Ramos (cell line): Measurements from ENCODE around the gene NBEAL2.

Experiments
- in situ Hi-C: fragments of 300-500 bp; cut with MboI; formaldehyde crosslinking; loops from one replicate; pipeline ENCODE4 v1.14.3; 2022; ENCODE audit warnings: low sequenced_read_pairs; ENCODE audit not compliant: unreplicated experiment

NBEAL2 gene, protein sequence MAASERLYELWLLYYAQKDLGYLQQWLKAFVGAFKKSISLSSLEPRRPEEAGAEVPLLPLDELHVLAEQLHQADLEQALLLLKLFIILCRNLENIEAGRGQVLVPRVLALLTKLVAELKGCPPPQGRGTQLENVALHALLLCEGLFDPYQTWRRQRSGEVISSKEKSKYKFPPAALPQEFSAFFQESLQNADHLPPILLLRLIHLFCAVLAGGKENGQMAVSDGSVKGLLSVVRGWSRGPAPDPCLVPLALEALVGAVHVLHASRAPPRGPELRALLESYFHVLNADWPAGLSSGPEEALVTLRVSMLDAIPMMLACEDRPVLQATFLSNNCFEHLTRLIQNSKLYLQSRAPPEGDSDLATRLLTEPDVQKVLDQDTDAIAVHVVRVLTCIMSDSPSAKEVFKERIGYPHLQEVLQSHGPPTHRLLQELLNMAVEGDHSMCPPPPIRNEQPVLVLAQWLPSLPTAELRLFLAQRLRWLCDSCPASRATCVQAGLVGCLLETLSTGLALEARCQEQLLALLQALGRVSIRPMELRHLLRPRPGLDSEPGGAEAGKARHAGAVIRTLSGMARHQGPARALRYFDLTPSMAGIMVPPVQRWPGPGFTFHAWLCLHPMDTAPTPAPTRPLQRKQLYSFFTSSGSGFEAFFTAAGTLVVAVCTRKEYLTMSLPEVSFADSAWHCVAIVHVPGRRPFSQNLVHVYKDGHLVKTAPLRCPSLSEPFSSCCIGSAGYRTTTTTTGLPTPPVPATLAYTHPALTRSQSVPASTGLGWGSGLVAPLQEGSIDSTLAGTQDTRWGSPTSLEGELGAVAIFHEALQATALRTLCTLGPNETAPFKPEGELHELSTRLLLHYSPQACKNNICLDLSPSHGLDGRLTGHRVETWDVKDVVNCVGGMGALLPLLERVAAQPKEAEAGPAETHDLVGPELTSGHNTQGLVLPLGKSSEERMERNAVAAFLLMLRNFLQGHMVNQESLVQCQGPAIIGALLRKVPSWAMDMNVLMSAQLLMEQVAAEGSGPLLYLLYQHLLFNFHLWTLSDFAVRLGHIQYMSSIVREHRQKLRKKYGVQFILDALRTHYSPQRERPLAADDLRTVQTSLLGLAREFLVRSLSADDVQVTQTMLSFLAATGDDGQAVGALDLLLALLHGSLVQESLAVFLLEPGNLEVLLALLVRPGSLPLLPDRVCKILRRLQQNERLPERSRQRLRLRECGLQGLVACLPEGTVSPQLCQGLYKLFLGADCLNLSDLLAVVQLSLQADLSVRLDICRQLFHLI (N-terminal part only)

DNA sequence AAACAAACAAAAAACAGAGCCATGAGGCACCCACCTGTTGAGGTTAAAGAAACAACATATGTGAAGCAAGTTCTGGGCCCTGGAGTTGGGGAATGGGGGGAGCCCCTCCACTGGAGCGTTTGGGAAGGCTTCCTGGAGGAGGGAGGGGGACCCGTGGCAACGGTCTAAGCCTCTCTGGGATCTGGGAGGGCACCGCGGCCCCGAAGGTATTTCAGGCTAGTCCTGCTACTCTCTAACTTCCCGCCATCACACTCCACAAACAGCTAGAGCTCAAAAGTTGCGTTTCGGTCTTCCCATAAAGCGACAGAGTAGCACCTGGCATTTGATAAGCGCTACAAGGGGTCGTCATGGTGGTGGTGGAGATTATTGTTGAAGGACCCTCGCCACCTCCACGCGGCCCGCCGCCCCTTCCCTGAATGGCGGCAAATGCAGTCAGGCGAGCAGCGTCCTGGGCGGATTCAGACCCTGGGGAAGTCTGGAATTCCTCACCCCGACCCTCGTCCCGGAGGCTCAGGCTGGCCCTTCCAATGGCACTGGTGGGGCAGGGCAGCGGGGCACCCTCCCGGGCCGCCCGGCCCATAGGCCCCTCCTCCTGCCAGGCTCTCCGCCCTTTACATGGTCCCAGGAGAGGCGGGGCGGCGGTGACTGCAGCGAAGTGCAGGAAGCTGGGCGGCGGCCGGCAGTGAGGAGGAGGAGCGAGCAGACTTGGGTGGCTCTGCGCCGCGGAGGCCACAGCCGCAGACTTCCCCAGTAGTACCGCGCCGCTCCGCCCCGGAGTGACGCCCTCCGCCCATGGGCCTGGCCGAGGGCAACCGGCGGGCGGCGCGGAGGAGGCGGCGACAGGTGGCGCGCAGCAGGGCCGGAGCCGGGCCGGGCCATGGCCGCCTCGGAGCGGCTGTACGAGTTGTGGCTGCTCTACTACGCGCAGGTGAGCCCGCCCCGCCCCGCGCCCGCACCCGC, at the start of gene NBEAL2:
TSS of gene NBEAL2 (plus strand) at position 682 of the 960 bp plus-strand sequence. CDS start at position 878, 196 bp downstream.
- in situ Hi-C loops: no loop called here

DNA sequence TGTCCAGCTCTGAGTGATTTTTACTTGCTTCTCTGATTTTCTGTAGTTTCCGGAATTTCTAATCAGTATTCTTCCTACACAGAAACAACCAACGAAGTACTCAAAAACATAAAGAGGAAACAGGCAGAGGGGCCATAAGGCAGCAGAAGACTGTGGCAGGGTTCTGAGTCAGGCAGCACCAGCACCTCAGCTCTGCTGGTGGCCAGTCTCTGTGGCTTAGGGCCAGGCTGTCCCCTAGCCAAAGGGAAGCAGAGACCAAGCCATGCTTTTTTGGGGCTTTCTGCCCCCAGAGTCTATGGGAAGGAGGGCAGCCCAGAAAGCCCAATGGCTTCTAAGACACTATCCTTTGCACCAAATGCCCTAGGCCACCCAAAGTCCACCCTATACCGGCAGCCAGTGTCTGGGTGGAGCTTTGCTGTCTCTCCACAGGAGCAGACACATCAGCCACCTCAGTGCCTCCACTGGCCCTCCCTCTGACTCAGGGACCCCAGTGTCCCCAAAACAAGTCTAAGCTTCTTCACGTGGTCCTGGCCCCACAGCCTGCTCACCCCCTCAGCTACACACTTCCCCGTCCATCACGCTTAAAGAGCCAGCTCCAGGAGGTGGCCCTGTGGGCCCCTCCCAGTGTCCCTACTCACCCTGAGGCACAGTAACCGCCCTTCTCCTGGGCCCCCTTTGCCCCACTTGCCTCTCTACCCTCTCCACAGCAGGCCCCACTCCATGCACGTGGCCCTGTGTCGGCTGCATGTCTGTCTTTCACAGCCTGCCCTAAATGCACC, 49.1 kb upstream of the NBEAL2 start:
- in situ Hi-C loops: no loop called here

DNA sequence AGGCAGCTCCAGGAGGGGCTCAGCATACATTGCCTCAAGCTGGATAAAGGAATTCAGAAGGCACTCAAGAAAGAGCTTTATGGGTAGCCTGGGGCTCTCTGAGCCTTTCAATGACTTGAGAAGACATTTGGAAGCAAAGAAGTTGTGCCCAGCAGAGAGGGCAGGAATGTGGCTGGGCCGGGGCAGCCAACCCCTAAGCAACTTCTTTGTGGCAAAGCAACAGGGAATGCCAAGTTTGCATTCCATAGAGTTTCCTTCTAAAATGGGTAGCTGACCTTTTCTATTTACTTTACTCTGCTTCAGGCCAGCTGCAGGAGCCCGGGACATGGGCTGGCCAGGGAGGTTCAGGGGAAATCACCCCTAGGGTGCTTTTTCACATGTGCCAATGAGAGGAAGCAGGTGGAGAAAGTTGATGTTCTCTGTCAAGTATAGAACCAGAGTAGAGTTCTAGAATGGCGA, 48.5 kb upstream of the NBEAL2 start:
- in situ Hi-C loops: no loop called here

DNA sequence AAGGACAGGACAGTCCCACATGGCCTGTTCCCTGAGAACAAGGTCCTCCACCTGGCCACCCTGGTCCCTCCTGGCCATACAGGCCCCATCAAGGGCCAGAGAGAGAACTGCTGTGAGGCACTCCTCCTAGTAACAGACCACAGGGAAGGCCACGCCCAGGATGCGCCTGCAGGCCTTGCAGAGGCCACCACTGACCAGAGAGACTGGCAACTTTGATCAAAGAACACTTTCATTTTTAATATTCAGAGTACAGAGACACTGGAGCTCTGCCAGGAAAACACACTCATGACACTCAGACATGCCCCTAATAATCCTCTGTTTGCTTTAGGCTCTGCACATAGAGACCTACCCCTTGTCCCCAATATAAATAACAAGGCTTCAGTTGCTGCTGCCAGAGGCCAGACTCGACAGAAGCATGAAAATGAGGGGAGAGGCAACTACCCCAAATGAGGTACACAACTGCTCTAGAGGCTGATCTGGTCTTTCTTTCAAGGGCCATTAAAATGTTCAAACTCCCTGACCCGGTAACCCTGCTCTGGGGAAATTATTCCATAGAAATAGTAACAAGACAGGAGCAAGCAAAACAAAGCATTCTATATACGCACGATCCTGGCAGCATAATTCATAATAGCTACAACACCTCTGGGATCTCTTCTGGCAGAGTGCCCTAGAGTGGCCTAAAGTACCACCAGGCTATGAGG, 47.7 kb upstream of the NBEAL2 start:
- in situ Hi-C loops: no loop called here

DNA sequence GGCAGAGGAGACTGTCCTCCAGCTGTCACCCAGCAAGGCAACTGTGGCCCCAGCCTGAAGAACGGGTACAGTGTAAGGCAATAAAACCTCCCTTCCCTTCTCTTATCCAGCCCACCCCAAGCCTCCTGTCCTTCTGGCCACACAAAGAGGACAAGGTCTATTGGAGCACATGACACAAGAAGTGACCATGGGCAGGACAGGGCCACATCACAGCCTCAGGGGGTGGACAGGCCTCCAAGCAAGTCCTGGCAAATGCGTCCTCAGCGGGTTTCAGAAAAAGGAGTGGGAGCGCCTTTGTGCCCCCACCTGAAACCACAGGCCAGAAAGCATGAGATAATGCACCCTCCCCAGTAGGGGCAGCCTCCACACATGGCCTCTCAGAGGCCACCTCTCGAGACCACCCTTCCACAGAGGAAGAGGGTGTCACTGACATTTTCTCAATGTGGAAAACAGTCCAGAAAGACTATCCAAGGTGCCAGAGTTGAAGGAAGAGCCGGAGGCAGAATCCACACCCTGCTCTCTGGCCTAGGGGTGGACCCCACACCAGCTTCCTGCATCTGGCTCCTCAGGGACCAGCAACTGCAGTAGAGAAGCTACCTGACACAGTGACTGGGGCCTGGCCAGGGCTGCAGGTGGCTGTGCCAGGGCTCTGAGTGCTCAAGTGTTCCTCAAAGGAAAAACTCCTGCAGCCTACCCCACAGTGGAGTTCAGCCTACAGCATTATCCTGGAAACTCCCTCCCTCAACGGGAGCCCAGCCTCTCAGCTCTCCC, 46.8 kb upstream of the NBEAL2 start:
- in situ Hi-C loops: no loop called here

DNA sequence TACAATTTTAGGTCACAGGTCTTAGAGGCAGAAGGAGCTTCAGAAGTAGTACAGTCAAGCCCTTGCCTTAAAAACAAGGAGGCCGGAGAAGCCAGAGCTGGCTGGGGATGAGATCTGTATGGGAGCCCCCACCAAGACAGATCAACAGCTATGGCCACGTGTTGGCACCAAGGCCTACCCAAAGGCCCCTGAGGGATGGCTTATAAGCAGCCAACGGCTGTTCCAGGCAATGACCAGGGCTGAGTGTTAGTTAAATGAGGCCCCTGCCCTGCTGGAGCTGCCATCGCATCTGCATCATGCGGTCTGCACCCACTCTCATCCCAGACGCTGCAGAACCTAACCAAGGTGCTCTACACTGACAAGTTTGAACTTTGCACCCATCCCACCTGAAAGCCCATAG, 46.2 kb upstream of the NBEAL2 start:
- in situ Hi-C loops: no loop called here

DNA sequence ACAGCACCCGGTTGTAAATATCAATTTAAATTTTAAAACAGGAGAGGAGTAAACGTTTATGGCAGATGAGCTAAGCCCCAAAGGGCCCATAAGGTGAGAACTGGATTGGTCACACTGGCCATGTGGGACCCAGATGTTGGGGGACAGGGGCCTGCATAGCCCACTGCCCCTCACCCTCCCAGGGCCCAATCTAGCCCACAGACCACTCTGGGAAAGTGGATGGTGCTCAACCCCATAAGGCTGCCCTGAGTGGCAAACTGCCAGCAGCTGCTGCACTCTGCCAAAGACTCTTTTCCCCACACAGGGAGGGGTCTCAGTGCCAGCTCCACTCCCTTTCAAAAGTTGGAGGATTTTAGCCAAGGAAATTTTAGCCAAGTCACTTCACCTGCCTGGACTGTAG, 45.4 kb upstream of the NBEAL2 start:
- in situ Hi-C loops: no loop called here

DNA sequence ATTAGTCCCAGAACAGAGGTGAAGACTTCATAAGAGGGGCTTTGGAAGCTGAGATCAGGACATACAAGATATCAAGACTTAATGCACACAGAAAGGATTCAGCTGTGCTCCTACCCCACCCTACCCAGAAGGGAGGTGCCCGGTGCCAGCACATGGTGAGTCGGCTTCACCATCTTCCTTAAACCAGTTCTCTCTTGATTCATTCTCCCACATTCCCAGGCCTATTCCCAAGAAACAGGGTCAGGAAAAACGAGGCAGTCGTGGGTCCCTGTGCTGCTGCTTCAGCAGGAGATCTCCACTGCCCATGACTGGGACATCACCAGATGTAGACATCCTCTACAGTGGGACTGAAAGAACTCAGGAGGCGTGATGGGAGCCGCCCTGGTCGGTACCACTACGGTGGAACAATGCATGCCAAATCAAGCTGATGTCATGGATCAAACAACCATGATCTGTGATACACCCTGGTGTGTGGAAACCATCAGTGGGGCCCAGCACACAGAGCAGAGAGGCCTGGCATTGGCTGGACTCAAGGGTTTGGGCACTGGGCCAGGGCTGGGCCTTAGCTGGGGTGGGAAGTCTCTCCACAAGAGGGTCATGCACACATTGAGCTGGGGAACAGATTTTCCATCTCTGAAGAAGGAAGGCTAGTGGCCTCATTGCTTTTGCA, 44.8 kb upstream of the NBEAL2 start:
- in situ Hi-C loops: no loop called here

DNA sequence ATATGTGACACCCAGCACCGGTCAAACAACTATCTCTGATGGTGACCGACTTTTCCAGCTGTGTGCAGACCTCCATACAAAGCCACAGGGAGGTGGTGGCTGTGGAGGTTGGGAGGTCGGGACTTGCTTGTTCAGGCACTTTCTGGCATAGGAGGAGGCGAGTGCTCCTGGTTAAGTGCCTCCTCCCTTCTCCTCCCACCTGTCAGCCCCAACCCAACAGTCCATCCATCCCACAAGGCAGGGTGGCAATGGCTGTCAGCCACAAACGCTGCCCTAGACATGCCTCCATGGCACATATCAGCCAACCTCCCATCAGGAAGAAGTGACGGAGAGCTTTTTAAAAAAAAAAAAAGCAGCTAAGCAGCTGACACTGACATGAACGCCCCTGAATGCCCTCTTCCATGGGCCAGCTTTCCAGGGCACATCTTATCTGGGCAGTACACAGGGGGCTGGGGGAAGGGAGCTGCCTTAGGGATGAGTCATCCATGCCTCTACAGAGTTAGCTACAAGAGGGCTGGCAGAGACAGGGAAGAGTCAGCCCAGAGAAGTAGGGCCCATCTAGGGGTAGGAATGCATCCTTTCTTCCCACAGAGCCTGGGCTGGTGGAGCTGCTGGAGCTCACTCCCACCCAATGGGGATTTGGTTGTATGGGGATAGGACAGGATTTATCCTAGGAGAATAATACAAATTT, 44.2 kb upstream of the NBEAL2 start:
- in situ Hi-C loops: no loop called here

DNA sequence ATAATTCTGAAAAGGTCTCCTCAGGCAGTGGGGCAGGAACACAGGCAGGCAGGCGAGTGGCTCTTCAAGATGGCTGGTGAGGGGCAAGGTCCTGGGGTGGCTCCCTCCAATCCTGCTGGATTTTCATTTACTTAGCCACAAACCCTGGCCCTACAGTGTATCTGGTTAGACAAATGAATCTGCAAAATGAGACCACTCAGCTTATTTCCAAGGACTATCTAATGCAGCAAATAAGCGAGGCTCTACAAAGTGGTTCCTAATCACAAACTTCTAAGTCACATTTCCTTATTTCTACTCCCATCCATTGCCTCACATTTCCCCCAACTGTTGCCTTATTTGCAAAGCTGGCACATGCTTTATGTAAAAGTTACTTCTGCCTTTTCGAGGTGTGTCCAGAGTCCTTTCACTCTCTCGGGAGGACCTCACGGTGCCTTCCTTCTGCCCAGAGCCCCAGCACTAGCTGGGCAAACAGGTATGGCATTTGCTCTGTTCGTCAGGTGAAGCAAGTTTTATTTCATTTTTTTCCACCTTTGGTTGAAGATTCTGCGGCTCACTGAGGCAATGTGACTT, 43.4 kb upstream of the NBEAL2 start:
- in situ Hi-C loops: no loop called here

DNA sequence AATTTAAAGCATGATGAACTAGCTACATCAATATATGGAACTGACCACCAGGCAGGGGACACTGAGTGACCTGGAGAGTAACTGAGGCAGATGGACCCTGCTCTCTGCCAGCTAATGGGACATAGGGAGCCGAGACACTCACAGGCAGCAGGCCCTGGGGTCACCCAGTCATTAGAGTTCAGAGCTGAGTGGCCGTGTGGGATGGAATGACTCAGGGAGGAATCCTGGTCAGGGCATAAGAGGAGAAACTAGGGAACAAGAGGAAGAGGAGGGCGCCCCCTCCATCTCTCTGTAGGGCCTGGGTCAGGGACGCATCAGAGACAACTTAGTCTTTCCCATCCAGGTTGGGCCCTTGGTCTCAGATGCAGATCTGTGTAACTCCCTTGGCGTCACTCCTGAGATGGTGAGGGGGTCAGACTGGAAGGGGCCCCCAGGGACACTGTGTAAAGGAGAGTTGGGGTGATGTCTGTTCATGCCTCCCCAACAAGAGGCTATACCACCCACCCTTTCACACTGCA, 42.7 kb upstream of the NBEAL2 start:
- in situ Hi-C loops: no loop called here

DNA sequence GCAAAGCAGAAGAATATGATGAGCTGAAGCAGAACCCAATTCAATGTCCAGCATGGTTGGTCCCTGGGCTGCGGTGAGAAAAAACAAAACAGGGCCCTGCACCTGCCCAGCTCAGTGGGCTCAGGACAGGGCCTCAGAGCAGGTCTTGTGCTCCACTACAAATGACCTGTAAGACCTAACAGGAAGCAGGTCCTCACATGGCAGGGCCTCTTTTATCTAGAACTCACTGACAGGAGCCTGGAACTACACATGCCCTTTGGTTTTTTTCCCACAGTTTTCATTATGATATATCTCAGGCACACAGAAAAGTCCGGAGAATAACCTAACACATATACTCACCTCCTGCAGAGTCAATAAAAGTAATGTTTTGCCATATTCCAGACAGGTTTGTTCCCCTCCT, 41.3 kb upstream of the NBEAL2 start:
- in situ Hi-C loops: no loop called here

DNA sequence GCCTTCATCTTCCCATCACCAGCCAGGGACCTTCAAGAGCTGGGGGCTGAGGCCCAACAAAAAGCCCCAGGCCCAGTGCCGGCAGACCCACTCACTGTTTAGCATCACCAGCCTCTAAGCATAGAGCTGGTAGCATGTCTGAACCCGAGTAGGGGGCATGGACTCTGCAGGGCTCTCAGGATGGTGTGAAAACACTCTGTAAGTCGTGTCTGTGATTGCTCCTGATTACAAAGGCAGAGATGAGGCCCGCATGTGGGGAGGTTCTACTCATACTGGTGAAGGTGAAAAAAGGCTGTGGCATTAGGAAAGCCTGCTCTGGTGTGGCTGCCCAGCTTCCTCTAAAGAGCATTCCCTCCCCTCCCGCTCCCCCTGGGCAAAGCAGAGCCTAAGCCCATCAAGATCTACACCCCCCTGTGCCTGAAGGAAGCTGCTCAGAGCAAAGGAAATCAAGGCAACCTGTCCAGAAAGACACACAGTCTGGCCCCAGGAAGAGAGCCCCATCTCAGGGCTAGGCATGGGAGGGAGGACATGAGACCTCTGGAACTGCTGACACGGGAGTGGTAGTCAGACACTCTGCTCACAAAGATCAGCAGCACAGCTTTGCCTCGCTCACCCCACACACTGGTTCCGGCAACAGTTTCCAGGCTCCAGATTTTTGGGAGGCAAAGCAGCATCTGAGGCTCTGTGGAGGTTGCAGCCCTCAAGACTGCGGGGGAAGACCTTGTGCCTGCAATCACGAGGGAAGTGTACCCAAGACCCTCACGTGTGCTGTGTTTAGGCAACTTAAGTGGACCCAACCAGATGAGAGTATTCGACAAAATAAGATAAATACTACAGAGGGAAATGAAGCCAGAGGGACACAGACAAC, 39.7 kb upstream of the NBEAL2 start:
- in situ Hi-C loops: no loop called here

DNA sequence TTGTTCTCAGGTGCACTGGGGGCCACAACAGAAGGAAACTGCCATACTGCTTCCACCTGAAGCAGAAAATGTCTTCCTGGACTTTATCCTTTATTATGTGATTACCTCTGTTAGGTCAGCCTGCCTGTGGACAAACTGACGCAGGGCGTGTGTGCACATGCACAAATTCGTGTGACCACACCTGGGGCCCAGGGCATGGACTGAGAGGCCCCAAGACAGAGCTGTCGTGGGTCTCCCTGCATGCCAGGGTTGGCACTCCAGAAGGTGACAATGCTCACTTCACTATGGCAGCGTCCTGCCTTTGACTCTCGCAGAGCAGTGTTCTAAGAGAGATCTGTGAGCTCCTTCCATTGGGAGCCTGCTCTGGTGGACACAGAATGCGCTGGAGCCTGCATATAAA, 37.4 kb upstream of the NBEAL2 start:
- in situ Hi-C loops: no loop called here
